ENCODE data around the gene MARK3.

Gene MARK3

DNA sequence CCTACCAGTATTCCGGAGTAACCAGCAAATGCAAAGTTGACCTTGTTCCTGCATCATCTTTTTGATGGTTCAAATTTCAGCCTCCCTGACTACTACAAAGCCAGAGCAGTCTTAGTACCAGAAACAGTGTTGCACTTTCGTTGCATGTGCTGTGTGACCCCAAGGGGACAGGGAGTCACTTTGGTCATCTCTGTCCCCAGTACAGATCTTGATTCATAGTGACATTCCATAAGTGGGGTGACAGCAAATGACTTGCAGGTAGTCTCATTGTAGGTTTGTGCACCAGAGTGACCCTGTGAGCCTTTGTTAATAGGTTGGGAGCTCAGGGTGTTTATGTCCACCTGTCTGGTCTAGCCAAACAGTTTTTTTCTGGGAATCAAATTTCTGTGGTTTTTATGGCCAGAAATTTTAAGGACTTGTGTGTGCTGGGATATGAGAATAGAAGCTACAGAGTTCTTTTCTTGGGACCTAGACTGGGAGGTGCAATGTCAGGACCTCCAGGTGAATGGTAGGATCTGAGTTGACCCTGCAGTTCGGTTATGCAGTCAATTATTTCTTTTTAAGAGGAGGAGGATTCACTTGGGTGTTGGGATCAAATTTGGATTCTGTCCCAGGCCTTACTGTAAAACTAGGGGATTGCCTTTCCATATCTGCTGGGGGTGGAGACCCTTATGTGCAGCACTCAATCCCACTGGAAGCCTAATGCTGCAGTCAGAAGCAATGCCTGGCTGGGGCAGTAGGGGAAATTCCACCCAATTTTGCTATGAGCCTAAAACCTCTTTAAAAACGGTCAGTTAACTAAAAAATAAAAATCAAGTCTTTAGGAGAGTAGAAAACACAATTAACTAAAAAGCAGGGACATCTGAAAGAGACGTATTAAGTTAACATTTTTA lies 41.1 kb upstream of the MARK3 start:
- no peak overlapping the region for H3K27ac ChIP-seq
- TF ChIP-seq, protein P1, sequence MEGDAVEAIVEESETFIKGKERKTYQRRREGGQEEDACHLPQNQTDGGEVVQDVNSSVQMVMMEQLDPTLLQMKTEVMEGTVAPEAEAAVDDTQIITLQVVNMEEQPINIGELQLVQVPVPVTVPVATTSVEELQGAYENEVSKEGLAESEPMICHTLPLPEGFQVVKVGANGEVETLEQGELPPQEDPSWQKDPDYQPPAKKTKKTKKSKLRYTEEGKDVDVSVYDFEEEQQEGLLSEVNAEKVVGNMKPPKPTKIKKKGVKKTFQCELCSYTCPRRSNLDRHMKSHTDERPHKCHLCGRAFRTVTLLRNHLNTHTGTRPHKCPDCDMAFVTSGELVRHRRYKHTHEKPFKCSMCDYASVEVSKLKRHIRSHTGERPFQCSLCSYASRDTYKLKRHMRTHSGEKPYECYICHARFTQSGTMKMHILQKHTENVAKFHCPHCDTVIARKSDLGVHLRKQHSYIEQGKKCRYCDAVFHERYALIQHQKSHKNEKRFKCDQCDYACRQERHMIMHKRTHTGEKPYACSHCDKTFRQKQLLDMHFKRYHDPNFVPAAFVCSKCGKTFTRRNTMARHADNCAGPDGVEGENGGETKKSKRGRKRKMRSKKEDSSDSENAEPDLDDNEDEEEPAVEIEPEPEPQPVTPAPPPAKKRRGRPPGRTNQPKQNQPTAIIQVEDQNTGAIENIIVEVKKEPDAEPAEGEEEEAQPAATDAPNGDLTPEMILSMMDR (conservative IDR thresholded peaks at IDR 0.05): no peak
- no peak for TF ChIP-seq ZFX (IDR thresholded peaks at IDR 0.05)

DNA sequence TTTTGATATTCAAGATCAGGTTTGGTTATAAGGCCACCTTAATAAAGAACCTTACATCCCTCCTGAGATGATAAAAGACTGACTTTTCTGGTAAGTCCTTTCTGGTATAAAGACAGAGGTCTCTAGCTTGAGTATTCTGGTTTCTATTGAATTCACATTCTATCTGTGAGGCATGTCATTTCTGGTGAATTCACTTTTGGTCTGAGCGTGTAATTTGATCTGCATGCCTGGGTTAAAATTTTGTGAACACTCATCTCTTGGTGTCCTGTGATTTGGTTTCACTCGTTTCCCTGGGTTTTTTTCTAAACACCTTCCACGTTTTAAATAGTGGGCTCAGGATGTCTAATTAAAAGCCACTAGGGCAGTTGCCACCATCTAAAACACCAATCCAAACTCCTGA lies 38.9 kb upstream of the MARK3 start:
- no peak overlapping the region for H3K27ac ChIP-seq

DNA sequence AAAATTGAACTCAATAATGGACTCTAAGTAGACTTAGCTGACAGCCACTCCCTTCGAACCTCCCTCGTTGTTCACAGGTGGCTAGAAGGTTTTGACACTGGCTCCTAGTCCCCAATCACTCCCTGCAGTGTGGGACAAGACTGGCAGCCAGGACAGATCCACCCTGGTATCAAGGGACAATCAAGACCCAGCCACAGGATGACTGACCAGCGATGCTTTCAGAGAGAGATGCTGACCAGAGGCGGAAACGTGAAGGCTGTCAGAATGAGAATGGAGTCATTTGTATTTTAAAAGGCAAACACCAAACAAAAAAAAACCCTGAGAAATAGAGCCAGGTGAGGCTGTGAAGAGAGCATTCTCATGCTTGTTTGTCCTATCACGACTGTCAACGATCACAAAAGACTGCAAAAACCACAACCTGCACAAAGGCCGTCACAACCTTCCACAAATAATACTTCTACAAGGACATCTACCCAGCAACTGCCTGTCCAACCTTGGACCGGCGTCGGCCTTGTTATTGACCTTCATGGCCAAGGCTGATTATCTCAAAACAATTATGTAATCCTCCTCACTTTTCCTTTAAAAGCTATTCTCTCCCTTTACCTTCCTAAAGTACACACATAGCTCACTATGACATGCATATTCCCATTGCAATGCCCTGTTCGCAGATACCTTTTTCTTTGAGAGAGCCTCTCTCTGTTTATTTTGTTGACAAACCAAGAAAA lies 38.0 kb upstream of the MARK3 start:
- no peak overlapping the region for H3K27ac ChIP-seq
- TF ChIP-seq, protein P1 (conservative IDR thresholded peaks at IDR 0.05): no peak
- TF ChIP-seq ZFX (IDR thresholded peaks at IDR 0.05): no peak

More for the DNA sequence above, 38.9 kb upstream of the MARK3 start:
- TF ChIP-seq, protein P1 (conservative IDR thresholded peaks at IDR 0.05): no peak
- TF ChIP-seq ZFX (IDR thresholded peaks at IDR 0.05): no peak

DNA sequence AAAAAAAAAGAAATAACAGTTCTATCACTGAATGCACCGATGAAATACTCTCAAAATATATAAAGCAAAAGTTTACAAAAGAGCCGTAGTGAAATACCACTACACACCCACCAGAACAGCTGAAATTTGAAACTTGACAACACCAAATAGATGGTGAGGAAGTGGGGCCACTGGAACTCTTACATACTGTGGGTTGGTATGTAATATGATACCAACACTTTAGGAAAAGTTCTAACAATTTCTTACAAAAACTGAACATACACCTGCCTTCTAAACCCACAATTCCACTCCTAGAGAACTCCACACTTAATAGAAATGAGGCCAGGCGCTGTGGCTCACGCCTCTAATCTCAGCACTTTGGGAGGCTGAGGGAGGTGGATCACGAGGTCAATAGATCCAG lies 37.1 kb upstream of the MARK3 start:
- TF ChIP-seq, protein P1 (conservative IDR thresholded peaks at IDR 0.05): no peak
- no peak for TF ChIP-seq ZFX (IDR thresholded peaks at IDR 0.05)
- H3K27ac ChIP-seq: no peak overlapping the region

DNA sequence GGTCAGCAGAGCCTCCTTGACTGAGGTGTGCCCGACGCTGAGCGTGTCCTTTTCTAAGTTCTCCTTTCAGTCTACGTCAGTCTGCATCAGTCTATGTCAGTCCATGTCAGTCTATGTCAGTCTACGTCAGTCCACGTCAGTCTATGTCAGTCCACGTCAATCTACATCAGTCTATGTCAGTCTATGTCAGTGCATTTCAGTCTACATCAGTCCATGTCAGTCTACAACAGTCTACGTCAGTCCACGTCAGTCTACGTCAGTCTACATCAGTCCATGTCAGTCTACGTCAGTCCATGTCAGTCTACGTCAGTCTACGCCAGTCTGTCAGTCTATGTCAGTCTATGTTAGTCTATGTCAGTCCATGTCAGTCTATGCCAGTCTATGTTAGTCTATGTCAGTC lies 35.2 kb upstream of the MARK3 start:
- TF ChIP-seq ZFX (IDR thresholded peaks at IDR 0.05): no peak
- TF ChIP-seq, protein P1 (conservative IDR thresholded peaks at IDR 0.05): no peak

DNA sequence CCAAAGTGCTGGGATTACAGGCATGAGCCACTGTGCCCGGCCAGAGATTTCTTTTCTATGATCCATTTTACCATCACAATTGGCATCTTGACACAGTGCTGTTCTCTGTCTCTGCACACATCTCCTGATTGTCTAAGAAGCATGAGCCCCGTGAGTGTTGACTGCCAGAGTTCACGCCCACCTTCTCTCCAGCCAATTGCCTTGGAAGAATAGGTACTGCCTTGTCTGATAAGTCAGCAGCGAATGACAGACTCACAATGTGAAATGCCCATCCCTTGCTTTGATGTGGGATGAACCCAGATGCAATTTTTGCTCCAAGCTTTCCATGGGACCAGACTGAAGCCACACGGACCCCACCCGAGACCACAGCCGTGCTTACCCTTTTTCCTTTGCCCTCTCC lies 31.9 kb upstream of the MARK3 start:
- TF ChIP-seq ZFX (IDR thresholded peaks at IDR 0.05): no peak
- no peak overlapping the region for H3K27ac ChIP-seq

More for the DNA sequence above, 35.2 kb upstream of the MARK3 start:
- H3K27ac ChIP-seq: no peak overlapping the region

DNA sequence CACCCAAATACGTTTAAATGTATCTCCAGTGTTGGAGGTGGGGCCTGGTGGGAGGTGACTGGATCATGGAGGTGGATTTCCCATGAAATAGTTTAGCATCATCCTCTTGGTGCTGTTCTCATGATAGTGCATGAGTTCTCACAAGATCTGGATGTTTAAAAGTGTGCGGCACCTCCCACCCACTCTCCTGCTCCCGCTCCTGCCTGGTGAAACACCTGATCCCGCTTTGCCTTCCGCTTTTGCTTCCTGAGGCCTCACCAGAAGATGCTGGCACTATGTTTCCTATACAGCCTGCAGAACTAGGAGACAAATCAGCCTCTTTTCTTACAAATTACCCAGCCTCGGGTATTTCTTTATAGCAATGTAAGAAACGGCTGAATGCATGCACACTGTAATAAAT lies 31.1 kb upstream of the MARK3 start:
- TF ChIP-seq, protein P1 (conservative IDR thresholded peaks at IDR 0.05): no peak
- TF ChIP-seq ZFX (IDR thresholded peaks at IDR 0.05): no peak
- H3K27ac ChIP-seq: no peak overlapping the region
